ENCODE results near the gene POLDIP2. TPM values are rescaled to one million over a fixed set of nuclear protein-coding genes. Genes with fewer than 3 reads are reported as not detected.

Gene POLDIP2
- total and polyA plus RNA-seq, 2 donors (not counting 3 experiments of a cell fraction or from before 2014, with no cell fraction given) = 82.6 to 85.2 TPM

DNA sequence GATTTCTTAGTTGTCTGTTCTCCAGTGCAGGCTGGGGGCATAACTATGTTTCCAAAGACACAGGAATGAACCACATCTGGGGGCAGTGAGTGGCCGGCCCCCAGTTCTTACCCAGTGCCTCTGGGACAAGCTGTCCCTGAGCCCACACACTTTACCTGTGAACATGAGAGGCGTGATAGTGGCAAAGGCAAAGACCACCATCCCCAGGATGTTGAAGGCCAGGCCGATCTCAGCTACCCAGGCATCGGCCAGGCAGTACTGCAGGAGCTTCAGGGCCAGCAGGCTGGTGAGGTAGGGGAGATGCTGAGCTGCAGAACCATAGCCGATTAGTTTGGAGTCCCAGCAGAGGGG, 47.1 kb upstream of the POLDIP2 start:
- intact Hi-C loops (cut with micrococcal nuclease) (no loop called here), dilution Hi-C loops (cut with MboI; ENCODE audit: extremely low pct_ligation_motif_present, low sequenced_read_pairs) (no loop called here)
- Histone ChIP-seq H3K9ac (replicated peaks; ENCODE audit: extremely low read depth, insufficient read depth, low read length) (no peak overlapping the region), H3K4me2 (ENCODE audit: insufficient read depth, low read length) (no peak overlapping the region), H3K9me1 (replicated peaks; ENCODE audit: control insufficient read depth, extremely low read depth, insufficient read depth, low read length) (no peaks in the 10 kb centered on the region), H3K27me3 (ENCODE audit: control insufficient read depth in 2 of 2, insufficient read depth in 2 of 2, low read length in 2 of 2) (peaks cover 0 to 2% of the 10 kb centered on the region in 2 experiments), H3K4me1 (ENCODE audit: control insufficient read depth, extremely low read depth, insufficient read depth, low read length) (peaks cover 9% of the 10 kb centered on the region), H3K4me3 (replicated peaks in 1 of 3; ENCODE audit: insufficient read depth in 1 of 3, low read depth in 1 of 3, low read length in 3 of 3) (no peak overlapping the region), H3K36me3 (ENCODE audit: control insufficient read depth in 2 of 2, extremely low read depth in 1 of 2, insufficient read depth in 2 of 2, low read length in 2 of 2) (no peaks in the 10 kb centered on the region), H4K20me1 (replicated peaks; ENCODE audit: control insufficient read depth, extremely low read depth, insufficient read depth, low read length) (no peaks in the 10 kb centered on the region), H3K27ac (ENCODE audit: insufficient read depth, low read depth, low read length) (no peak overlapping the region), H3K79me2 (ENCODE audit: control insufficient read depth, insufficient read depth, low read length) (no peaks in the 10 kb centered on the region), H2AFZ (ENCODE audit: low read depth, low read length) (no peak overlapping the region), H3K9me3 (replicated peaks; ENCODE audit: control insufficient read depth, insufficient read depth, low read length) (no peaks in the 10 kb centered on the region)
- BruUV-seq (replicated peaks) = no TSS peak
- POLR2A ChIA-PET = no interaction called here
- no peak for TF ChIP-seq POLR2A (IDR thresholded peaks at IDR 0.05; ENCODE audit: low read depth, low read length)
- TF ChIP-seq POLR2AphosphoS5 (IDR thresholded peaks at IDR 0.05; ENCODE audit: insufficient read depth, low read depth, low read length) = no peak
- TF ChIP-seq, protein P1, sequence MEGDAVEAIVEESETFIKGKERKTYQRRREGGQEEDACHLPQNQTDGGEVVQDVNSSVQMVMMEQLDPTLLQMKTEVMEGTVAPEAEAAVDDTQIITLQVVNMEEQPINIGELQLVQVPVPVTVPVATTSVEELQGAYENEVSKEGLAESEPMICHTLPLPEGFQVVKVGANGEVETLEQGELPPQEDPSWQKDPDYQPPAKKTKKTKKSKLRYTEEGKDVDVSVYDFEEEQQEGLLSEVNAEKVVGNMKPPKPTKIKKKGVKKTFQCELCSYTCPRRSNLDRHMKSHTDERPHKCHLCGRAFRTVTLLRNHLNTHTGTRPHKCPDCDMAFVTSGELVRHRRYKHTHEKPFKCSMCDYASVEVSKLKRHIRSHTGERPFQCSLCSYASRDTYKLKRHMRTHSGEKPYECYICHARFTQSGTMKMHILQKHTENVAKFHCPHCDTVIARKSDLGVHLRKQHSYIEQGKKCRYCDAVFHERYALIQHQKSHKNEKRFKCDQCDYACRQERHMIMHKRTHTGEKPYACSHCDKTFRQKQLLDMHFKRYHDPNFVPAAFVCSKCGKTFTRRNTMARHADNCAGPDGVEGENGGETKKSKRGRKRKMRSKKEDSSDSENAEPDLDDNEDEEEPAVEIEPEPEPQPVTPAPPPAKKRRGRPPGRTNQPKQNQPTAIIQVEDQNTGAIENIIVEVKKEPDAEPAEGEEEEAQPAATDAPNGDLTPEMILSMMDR (IDR thresholded peaks at IDR 0.05; ENCODE audit: extremely low read depth in 1 of 2, insufficient read depth in 1 of 2, low read depth in 1 of 2, low read length in 2 of 2) = no peak
- no peak for TF ChIP-seq FOS (IDR thresholded peaks at IDR 0.05; ENCODE audit: borderline replicate concordance, insufficient read depth, low read length)
- TF ChIP-seq MYC (IDR thresholded peaks at IDR 0.05; ENCODE audit: low read depth, low read length) = no peak
- TF ChIP-seq EZH2 (IDR thresholded peaks at IDR 0.05; ENCODE audit: borderline replicate concordance, low read depth, low read length, severe bottlenecking) = no peak
- TF ChIP-seq, protein P2, sequence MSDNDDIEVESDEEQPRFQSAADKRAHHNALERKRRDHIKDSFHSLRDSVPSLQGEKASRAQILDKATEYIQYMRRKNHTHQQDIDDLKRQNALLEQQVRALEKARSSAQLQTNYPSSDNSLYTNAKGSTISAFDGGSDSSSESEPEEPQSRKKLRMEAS (IDR thresholded peaks at IDR 0.05; ENCODE audit: insufficient read depth, insufficient read length) = no peak
- no peak for TF ChIP-seq GATA2 (IDR thresholded peaks at IDR 0.05; ENCODE audit: insufficient read depth, insufficient read length, low read depth, low read length)
- no peak for TF ChIP-seq JUN (IDR thresholded peaks at IDR 0.05; ENCODE audit: borderline replicate concordance, insufficient read depth, insufficient read length, low read depth)
- no peak for FAIRE-seq
- CTCF ChIA-PET = interaction anchor here (1.9 to 5.1 kb wide), 2 partner anchors 12 to 22 kb away, joined by 6 to 34 read pairs; no protein-coding TSS in a partner anchor
- no peak for DNase-seq (ENCODE audit: low read depth, low spot score)

Data from endothelial cell of umbilical vein (primary cell).